SK-N-SH (cell line): ENCODE results near the gene OR7G2.

ENCODE experiments used
- MEF2A ChIP-seq: IDR thresholded peaks from 2 replicates; pipeline ENCODE4 v1.4.0; 2012; ENCODE audit warnings: low read depth, borderline replicate concordance
- TF ChIP-seq, protein P1 (sequence below): fragments of 200-600 bp; sonication (generic); IDR thresholded peaks from 2 replicates; pipeline ENCODE4 v1.6.1; 2017; ENCODE audit warnings: antibody characterized with exemption, mild to moderate bottlenecking, moderate library complexity

GRCh38 chr19:9061879-9062278, 45.4 kb downstream of the OR7G2 start:
- TF ChIP-seq, protein P1, sequence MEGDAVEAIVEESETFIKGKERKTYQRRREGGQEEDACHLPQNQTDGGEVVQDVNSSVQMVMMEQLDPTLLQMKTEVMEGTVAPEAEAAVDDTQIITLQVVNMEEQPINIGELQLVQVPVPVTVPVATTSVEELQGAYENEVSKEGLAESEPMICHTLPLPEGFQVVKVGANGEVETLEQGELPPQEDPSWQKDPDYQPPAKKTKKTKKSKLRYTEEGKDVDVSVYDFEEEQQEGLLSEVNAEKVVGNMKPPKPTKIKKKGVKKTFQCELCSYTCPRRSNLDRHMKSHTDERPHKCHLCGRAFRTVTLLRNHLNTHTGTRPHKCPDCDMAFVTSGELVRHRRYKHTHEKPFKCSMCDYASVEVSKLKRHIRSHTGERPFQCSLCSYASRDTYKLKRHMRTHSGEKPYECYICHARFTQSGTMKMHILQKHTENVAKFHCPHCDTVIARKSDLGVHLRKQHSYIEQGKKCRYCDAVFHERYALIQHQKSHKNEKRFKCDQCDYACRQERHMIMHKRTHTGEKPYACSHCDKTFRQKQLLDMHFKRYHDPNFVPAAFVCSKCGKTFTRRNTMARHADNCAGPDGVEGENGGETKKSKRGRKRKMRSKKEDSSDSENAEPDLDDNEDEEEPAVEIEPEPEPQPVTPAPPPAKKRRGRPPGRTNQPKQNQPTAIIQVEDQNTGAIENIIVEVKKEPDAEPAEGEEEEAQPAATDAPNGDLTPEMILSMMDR: no peak
- no peak for TF ChIP-seq MEF2A
